ENCODE results near the gene CBARP.

The CBARP gene

DNA sequence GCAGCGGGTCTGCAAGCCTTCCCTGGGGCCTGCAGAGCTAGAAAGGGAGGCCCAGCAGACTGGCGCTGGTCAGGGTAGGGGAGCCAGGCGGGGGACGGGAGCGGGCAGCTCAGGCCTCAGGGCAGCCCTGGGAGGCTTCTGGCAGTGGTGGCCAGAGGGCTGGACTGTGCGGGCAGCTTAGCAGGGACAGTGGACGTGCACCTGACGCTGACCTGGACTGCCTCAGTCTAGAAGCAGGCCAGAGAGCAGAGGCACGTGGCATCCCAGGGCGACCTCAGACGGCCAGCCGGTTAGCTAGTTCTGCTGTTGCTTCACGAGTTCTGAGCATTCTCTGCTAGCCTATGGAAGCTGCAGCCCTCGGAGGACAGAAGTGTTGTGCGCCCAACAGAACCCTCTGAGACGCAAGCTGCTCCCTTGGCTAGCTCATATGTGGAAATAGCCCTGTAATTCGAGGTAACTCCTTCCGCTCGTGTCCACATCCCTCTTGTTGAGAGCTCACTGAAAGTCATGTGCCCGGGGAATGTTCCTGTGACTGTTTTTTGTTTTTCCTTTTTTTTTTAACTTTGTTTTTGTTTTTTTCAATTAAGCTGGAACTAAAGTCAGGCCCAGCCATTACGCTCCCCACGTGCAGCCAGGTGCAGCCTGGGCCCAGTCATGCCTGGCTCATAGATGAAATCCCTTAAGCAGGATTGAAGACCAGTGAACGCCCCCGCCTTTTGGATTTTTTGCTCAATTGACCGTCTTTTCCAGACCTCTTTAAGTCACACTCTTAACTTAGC lies 35.6 kb upstream of the CBARP start:
- TF ChIP-seq, protein P1, sequence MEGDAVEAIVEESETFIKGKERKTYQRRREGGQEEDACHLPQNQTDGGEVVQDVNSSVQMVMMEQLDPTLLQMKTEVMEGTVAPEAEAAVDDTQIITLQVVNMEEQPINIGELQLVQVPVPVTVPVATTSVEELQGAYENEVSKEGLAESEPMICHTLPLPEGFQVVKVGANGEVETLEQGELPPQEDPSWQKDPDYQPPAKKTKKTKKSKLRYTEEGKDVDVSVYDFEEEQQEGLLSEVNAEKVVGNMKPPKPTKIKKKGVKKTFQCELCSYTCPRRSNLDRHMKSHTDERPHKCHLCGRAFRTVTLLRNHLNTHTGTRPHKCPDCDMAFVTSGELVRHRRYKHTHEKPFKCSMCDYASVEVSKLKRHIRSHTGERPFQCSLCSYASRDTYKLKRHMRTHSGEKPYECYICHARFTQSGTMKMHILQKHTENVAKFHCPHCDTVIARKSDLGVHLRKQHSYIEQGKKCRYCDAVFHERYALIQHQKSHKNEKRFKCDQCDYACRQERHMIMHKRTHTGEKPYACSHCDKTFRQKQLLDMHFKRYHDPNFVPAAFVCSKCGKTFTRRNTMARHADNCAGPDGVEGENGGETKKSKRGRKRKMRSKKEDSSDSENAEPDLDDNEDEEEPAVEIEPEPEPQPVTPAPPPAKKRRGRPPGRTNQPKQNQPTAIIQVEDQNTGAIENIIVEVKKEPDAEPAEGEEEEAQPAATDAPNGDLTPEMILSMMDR (IDR thresholded peaks at IDR 0.05; ENCODE audit: low read depth, low read length, missing control alignments), result no peak
- in situ Hi-C loops (cut with HindIII; ENCODE audit: low pct_ligation_motif_present, low sequenced_read_pairs), result no loop called here
- Histone ChIP-seq H3K4me3 (ENCODE audit: low read depth, low read length) (no peak overlapping the region), H3K27ac (no peak overlapping the region), H3K27me3 (replicated peaks) (no peaks in the 10 kb centered on the region), H3K36me3 (replicated peaks) (peaks cover 41% of the 10 kb centered on the region)
- no peak for DNase-seq

DNA sequence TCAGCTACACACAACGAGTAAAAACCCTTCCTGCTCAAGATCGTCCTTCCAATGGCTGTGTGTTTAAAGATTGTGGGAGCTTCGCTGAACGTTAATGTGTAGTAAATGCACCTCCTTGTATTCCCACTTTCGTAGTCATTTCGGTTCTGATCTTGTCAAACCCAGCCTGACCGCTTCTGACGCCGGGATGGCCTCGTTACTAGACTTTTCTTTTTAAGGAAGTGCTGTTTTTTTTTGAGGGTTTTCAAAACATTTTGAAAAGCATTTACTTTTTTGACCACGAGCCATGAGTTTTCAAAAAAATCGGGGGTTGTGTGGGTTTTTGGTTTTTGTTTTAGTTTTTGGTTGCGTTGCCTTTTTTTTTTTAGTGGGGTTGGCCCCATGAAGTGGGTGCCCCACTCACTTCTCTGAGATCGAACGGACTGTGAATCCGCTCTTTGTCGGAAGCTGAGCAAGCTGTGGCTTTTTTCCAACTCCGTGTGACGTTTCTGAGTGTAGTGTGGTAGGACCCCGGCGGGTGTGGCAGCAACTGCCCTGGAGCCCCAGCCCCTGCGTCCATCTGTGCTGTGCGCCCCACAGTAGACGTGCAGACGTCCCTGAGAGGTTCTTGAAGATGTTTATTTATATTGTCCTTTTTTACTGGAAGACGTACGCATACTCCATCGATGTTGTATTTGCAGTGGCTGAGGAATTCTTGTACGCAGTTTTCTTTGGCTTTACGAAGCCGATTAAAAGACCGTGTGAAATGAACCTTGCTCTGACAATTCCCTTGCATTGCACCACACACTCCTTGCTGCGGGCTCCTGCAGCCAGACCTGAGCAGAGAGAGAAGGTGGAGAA lies 34.8 kb upstream of the CBARP start:
- DNase-seq, result no peak
- in situ Hi-C loops (cut with HindIII; ENCODE audit: low pct_ligation_motif_present, low sequenced_read_pairs), result no loop called here
- Histone ChIP-seq H3K27ac (no peak overlapping the region), H3K27me3 (replicated peaks) (no peaks in the 10 kb centered on the region), H3K36me3 (replicated peaks) (peaks cover 41% of the 10 kb centered on the region), H3K4me3 (ENCODE audit: low read depth, low read length) (no peak overlapping the region)
- TF ChIP-seq, protein P1 (IDR thresholded peaks at IDR 0.05; ENCODE audit: low read depth, low read length, missing control alignments), result no peak

DNA sequence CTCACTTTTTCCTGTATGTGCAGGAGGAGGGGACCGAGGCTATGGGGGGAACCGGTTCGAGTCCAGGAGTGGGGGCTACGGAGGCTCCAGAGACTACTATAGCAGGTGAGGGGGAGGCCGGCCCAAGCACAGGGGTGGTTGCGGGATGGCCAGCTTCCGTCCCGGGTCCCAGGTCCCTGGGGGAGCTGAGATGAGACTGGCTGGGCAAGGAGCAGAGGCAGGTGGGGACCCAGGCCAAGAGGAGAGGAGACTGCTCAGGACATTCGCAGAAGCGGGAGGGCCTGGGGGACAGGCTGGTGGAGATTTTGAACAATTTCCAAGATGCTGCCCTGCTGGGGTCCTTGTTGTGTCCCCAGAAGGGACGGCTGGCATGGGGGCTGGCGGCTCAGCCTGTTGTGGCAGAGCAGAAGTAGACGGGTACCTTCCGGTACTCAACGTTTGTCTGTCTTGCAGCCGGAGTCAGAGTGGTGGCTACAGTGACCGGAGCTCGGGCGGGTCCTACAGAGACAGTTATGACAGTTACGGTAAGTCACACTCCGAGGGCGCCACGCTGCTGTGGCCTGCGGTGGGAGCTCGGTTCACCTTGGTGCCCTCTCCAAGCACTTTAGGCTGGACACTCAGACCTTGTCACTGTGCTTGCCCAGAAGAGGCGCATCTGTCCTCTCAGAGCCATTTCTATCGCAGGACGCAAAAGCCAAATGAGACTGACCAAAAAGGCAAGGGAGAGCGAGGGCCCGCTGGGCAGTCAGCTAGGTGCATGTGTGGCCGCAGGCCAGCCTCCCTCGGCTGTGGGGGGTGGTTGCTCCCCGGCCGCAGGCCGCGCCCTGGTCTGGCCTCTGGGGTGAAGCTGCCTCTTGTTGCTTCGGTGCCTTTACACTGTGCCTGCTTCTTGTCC lies 34.0 kb upstream of the CBARP start:
- no peaks in the 10 kb centered on the region for H3K27me3 ChIP-seq (replicated peaks)
- no peak overlapping the region for H3K4me3 ChIP-seq (ENCODE audit: low read depth, low read length)
- DNase-seq, result no peak
- TF ChIP-seq, protein P1 (IDR thresholded peaks at IDR 0.05; ENCODE audit: low read depth, low read length, missing control alignments), result no peak
- peaks cover 41% of the 10 kb centered on the region for H3K36me3 ChIP-seq (replicated peaks)
- in situ Hi-C loops (cut with HindIII; ENCODE audit: low pct_ligation_motif_present, low sequenced_read_pairs), result no loop called here
- H3K27ac ChIP-seq, result no peak overlapping the region

DNA sequence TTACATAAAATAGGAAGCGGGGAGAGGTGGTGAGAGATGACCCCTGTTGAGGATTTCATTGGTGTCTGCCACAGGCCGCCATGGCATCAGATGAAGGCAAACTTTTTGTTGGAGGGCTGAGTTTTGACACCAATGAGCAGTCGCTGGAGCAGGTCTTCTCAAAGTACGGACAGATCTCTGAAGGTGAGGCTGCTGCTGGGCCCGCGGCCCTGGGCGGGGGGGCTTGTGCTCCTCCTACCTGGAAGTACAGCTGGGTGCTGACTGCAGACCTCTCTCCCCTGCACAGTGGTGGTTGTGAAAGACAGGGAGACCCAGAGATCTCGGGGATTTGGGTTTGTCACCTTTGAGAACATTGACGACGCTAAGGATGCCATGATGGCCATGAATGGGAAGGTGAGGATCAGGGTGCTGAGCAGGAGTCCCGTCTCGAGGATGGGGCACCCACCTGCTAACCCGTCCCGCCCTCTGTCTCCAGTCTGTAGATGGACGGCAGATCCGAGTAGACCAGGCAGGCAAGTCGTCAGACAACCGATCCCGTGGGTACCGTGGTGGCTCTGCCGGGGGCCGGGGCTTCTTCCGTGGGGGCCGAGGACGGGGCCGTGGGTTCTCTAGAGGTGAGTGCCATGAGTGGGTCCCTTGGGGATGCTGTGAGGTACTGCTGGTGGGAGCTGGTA lies 33.2 kb upstream of the CBARP start:
- no peaks in the 10 kb centered on the region for H3K27me3 ChIP-seq (replicated peaks)
- peak overlapping the region; percentile 79 for H3K27ac ChIP-seq
- TF ChIP-seq, protein P1 (IDR thresholded peaks at IDR 0.05; ENCODE audit: low read depth, low read length, missing control alignments), result no peak
- H3K36me3 ChIP-seq (replicated peaks), result peaks cover 41% of the 10 kb centered on the region
- H3K4me3 ChIP-seq (ENCODE audit: low read depth, low read length), result peak overlapping the region; percentile 68
- in situ Hi-C loops (cut with HindIII; ENCODE audit: low pct_ligation_motif_present, low sequenced_read_pairs), result no loop called here
- no peak for DNase-seq

DNA sequence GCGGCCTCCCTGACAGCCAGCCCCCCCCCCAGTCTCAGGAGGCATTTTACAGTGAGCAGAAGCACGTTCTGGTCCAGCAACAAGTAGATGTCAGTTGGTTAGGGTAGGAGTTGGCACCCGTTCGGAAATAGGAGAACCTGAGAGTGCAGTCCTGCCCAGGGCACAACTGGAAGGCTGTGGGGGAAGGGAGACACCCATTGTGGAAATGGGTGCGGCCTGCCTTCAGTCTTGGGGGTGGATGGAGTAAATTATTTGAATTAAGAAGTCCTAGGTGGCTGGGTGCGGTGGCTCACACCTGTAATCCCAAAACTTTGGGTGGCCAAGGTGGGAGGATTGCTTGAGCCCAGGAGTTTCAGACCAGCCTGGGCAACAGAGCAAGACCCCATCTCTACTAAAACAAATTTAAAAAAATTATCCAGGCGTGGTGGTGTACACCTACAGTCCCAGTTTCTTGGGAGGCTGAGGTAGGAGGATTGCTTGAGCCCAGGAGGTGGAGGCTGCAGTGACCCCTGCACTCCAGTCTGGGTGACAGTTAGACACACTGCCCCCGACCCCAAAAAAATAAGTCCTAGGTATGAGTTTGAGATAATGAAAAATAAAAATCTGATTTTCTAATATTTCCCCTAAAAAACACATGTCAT lies 32.5 kb upstream of the CBARP start:
- peaks cover 41% of the 10 kb centered on the region for H3K36me3 ChIP-seq (replicated peaks)
- TF ChIP-seq, protein P1 (IDR thresholded peaks at IDR 0.05; ENCODE audit: low read depth, low read length, missing control alignments), result no peak
- peak overlapping the region; percentile 68 for H3K4me3 ChIP-seq (ENCODE audit: low read depth, low read length)
- no peaks in the 10 kb centered on the region for H3K27me3 ChIP-seq (replicated peaks)
- in situ Hi-C loops (cut with HindIII; ENCODE audit: low pct_ligation_motif_present, low sequenced_read_pairs), result no loop called here
- peak overlapping the region; percentile 79 for H3K27ac ChIP-seq
- no peak for DNase-seq
